NCI-H82 treated with DMSO at 0.1 percent for 48 hours (cell line): ENCODE data around the gene STUM.
A peak's percentile ranks its signal among the peaks of the same experiment; 100 is the strongest.

Experiments used
- DNase-seq: peaks from one replicate; lab custom pipeline; 2025; ENCODE audit not compliant: unreplicated experiment; lab: John Stamatoyannopoulos, UW

STUM gene

DNA sequence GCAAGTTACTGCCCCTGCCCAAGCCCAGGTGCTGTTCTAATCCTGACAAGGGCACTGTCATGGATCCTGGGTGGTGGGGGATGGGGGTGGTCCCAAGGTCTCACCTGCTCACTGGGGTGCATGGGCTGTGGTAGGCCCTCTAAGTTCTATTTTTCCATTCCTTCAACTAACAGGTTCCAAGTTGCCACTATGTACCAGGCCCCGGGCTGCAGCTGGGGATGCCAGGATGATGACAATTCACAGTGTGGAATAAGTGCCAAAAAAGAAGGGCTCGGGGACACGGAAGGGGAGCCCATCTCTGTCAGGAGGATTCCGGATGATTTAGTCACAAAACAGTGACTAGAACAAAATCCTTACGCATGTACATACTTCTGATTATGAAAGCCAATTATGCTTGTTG, 76.0 kb downstream of the STUM start:
- DNase-seq, result no peak

DNA sequence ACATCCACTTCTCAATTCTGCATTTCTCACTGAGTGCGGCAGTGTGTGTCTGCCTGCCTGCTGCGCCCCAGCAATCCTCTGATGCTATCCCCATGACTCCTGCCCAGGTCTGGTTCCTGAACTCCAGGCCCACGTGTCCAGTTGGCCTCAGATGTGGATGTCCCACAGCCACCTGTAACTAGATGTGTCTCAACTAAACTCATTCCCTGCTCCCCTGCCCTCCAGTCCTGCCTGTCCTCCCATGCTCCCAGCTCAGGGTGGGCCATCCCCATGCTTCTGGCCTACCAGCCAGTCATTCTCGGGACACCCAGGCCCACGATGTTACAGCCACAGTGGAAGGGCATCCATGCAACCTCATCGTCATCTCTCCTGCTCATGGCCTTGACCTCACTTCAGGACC, 76.8 kb downstream of the STUM start:
- DNase-seq, result no peak

DNA sequence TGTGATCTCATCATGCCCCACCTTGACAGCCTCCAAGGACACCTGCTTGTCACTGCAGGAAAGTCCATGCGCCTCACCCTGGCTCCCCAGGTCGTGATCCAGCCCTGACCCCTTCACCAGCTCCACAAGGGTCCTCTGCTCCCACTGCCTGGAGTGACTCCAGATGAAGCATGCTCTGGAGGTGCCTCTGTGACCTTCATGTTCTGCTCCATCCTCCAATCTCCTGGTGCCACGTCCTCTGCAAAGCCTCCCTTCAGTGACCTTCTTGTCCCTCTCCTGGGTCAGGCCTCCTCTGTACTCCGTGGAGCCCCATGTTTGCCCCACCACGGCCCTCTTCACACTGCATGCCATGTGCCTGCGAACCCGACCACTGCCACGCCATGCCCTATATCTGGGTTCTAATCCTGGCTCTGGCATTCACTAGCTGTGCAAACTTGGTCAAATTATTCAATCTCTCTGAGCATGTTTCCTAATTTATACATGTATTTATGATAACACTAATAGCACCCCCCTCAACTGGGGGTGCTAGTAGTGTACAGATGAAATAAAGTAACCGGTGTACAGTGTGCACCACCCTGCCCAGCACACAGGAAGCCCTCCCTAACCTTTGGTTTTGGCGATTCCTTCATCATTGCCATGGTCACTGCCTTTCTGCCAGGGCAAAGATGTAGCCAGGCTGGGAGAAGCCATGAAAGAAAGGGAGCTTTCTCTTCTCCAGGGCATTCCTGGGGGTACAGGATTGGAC, 77.4 kb downstream of the STUM start:
- DNase-seq, result no peak

DNA sequence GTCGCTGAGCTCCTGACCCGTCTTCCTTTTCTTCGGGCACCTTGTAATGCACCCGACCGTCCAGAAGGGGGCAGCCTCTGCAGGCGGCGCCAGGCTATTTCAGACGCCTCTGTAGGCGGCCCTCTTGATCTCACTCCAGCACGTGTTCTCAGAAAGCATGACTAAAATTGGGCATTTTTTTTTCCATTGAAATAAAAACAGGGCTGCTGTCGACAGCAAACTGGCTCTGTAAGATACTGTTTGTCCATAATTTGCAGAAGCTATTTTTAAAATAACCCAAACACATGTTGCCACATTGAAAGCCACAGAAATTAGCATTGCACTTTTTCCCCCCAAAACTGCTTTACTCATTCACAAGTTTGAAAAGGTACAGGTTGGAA, 78.0 kb downstream of the STUM start:
- DNase-seq, result peak; percentile 56

DNA sequence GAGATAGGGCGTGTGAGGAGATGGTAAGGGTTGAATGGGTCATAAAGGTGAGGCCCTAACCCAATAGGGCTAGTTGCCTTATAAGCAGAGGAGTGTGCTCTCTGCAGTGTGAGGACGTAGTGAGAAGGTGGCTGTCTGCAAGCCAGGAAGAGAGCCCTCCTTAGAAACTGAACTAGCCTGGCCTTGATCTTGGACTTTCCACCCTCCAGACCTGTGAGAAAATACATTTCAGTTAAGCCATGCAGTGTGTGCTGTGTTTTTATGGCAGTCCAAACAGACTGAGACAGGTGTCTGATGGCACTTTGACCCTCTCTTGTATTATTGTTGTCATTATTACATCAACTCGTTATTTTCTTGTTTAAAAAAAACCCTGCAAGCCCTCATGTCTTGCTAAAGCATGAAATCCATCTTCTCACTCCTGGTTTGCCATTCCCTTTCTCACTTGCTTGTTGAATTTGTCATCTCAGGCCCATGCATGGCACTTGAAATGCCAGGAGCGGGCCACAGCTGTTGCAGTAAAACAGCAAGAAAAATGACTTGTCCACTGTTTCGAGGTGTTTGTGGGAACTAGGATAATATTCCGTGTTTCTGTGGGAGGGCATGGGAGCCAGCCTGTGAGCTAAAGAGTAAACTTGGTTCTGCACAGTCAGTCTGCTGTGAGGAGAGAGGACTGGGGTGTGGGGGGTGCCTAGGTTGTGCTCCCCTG, 78.6 kb downstream of the STUM start:
- no peak for DNase-seq

DNA sequence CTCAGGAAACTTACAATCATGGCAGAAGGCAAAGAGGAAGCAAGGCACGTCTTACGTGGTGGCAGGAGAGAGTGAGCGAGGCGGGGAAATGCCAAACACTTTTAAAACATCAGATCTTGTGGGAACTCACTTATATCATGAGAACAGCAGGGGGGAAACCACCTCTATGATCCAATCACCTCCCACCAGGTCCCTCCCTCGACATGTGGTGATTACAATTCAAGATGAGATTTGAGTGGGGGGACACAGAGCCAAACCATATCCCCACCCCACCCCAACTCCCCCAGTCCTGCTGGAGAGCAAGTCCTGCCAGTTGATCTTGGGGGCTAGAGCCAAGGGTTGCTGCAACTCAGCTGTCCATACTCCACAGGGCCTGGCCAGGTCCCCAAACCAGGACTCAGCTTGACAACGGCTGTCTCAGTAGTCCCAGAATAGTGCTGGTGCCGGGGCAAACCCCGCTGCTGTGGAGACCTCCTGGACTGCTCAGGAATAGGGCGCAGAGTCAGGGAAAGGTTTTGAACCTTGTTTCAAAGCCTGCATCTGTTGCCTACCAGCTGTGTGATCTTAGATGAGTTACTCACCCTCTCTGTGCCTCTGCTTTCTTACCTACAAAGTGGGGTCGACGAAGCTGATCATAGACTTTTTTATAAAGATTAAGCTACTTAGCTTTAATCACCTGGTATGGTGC, 79.5 kb downstream of the STUM start:
- DNase-seq, result no peak

DNA sequence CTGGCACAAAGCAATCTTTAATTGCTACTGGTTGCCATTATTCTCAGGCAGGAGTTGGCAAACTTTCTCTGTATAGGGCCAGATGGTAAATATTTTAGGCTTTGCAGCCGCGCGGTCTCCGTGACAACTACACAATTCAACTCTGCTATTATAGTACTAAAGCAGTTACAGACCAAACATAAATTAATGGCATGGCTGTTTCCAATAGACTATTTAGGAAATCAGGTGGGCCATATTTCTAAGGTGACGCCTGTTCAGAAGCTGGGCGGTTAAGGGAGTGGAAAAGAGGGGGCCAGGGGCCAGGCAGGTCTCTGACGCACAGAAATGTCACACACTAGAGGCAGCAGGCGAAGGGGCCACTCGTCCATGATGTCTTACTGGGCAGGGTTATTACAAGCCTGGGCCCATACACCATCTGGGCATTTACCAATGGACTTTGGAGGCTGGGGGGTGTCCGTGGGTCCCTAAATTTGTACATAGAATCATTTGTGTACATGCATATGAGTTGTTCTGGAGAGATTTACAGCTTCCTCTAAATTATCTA, 80.1 kb downstream of the STUM start:
- no peak for DNase-seq

DNA sequence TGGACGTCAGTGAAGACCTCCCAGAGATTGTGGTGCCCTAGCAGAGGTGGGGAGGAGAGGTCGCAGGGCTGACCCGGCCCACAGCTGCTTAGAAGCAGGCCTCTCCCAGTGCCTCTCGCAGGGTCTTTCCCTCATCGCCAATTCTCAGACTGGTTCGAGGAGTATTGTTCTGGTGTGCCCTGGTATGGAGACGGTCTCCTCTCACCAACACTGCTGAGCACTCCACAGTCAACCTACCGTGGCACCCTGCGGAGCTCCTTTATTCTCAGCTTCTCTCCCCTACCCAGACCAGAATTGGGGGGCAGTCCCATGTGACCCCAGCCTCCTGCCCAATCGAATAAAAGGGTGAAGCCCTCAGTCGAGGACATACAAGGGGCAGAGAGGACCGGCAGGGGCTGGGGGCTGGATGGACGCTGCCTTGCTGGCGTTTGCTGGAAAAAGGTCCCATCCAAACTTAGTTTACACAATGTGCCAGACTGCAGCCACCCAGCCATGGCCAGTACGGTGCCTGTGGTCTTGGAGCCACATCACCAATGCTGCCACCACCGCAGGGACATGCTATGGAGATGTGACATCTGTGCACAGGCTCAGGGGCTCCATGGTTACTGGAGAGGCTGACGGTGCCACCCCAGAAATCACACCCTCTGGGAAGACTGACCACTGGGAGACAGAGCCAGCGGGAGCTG, 80.8 kb downstream of the STUM start:
- DNase-seq, result no peak

DNA sequence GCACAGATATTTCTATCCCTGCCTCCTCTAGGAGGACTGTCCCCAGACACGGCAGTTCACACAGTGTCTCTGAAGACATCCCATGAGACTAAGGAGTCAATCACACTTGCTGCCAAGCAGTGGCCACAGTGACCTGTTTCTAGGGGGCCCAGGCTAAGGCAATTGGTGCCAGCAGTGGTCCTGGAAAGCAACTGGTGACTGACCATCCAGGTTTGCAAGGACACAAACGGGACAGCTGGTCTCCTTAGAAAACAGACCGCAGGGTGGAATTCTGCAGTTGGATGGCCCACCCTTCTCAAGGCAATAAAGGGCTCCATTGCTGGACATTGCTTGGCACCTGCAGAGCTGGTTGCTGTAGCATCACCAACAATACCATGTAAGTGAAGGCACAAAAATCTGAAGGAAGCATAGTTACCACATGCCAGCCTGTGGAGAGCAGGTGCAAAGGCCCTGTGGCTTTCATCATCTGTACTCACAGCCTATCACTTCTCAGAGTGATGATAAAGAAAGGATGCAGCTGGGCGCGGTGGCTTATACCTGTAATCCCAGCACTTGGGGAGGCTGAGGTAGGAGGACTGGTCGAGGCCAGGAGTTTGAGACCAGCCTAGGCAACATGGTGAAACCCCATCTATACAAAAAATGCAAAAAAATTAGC, 81.5 kb downstream of the STUM start:
- DNase-seq, result no peak

DNA sequence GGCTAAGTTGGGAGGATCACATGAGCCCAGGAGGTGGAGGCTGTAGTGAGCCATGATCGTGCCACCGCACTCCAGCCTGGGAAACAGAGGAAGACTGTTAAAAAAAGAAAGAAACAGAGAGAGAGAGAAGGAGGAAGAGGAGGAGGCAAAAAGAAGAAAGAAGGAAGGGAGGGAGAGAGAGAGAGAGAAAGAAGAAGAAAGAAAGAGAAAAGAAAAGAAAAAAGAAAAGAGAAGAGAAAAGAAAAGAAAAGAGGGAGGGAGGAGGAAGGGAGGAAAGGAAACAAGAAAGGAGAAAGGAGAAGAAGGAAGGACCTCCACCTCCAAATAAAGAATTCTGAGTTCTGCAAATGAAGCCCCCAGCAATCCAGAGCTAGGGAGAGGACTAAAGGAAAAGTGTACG, 82.0 kb downstream of the STUM start:
- no peak for DNase-seq

DNA sequence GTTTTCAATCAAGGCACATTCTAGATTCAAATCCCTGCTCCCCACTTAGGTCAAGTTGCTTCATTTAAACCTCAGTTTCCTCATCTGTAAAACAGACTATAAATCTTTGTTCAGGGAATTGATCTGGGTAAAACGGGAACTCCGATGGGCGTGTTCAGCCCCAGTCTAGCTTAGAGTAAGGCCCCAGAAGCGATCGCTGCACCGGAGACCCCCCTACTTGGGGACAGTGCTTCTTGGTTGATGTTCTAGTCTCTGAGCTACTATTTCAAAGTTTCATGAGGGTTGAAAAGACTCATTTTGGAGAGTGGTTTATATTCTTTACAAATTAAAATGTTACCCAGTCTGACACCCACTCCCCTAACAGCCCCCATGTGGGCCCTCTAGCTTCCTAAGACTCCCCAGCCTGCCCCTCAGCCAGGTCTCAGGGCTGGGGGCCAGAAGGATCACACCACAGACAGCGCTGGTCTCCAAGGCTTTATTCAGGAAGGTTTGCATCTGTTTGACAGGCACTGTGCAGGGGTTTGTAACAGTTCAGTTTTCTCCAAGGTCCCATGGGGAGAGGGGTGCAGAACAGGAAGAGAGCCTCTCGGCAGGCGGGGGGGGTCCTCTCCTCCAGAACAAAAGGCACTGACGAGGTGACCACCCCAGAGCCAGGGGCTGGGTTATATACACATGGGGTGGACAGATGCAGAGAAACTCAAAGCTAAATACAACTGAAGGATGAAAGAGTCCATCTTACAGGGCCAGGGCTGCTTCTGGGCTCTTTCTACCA, 82.9 kb downstream of the STUM start:
- DNase-seq, result no peak

DNA sequence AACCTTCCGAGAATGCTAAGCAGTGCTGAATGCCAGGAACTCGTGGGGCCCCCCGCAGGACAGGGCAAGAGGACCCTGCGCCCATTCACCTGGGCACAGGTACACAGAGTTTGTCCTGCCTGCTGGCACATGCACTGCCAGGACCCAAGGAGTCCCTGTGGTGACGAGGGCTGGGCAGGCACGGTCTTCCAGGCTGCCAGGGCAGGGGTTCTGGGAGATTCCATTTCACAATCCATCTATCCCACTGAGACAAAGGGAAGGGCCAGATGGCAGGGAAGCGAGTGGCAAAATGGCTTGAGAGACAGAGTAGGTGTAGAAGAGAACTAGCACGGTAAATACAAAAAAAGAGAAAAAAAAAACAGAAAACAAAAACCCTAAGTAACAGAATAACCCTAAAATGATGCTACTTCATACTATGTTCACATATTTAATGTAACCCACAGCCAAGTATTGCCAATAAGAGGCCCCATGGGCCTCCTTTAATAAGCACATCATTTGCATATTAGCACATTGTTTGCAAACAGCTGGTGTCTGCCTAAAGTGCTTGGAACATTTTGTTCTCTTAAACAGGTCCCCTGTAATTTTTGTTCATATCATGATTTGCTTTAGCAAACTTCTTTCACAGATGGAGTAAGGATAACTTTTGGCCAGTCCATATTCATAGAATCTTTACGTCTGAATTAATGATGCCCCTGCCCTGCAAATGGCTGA, 83.8 kb downstream of the STUM start:
- DNase-seq, result no peak

DNA sequence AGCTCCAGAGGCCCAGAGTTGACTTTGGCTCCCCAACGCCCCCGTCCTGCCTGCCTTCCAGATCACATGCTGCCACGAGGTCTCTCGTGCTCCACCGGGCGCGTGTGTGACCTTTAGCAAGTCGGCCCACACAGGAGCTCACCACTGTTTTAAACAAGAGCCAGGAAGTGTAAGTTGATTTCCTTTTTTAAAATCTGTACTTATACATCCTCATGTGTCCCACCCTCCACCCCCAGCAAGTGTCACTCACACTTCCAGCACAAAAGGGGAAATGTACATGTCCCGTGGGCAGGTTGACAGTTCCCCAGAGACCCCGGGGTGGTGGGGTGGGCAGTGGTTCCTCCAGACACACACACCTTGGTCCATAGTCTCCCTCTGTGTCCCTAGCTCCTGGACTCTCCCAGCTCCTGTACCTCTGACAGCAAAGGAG, 84.4 kb downstream of the STUM start:
- no peak for DNase-seq

DNA sequence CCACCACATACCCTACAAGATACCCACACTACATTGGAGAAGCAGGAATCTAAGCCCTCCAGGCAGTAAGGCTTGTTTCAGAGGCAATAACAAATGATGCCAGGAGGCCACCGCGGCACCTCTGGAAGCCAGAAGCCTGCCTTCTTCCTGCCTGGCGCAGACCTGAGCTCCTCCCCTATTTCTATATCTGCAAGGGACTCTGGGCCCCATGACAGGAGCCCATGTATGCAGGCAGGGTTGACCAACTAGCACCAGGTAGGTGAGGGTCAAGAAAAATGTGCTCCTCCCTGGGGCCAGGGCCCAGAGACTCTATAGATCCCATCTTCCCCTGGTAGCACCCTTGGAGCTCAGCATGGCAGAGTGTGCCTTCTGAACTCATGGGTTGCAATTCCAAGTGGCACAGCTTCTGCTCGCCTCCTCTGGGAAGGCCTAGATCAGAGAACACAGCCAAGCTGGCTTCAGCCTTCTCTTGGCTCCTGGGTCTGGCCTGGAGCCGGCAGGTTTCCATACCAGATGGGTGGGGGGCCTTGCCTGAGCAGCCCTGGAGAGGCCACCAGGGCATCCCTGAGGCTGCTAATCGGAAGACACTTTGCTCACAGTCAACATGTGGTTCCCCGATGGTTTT, 85.1 kb downstream of the STUM start:
- no peak for DNase-seq

DNA sequence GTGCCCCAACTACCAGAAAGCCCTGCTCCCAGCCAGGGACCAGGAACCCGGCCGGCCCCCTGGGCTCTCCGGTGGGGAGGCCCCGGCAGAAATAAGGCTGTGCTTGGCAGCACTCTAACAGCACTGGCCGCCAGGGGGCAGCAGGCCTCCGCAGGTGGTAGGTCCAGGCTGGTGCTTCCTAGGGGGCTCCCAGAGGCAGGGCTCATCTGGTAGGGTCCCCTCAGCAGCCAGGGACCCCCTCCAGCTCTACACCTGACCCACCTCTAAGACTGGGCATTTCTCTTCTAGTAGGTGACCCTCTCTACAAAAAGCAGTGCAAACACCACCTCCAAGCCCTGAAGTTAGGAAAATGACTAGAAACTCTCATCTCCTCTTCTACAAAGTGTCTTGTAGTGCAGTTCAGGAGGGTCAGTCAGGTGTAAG, 85.6 kb downstream of the STUM start:
- peak; percentile 63 for DNase-seq

DNA sequence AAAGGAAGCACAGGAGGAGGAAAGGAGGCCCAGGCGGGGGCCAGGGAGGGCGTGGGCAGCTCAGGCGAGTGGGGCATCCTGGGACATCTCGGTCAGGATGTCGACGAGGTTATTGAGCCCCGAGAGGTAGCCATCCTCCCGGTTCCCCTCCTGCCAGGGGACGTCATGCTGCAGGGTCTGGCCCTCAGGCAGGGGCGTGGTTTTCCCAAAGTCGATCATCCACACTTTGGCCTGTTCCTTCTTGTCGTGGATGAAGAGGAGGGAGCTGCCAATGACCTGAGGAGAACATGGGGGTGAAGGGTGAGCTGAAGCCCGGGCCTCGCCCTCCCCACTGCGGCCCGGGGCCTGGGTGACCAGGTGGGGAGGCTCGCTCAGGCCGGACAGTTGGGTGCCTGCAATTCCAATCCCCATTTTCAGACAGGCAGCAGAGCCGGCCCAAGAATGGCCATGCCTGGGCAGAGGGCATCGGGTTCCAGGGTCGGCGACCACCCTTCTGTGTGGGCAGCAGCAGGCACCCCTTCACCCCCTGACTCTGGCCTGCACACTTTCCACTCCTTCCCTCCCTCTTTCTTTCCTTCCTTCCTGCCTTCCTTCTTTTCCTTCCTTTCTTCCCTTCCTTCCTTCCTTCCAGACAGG, 86.2 kb downstream of the STUM start:
- DNase-seq, result no peak

DNA sequence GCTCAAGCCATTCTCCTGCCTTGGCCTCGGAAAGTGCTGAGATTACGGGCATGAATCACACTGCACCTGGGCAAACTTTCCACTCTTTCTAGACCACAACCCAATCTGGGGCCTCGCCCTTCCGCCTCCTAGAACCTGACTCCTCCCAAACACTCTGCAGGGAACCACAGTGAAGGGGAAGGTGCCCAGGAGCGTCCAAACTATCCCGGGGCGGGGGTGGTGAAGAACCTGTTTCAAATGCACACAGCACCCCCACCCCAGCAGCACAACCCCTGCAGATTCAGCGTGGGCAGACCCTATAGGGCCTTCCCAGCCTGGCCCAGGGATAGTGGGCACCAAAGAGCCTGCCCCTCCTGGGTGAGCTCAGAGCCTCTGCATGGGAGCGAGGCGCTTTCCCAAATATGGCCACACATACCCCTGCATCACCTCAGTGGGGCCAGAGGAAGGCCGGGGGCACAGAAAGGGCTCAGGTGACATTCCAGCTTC, 86.9 kb downstream of the STUM start:
- no peak for DNase-seq

DNA sequence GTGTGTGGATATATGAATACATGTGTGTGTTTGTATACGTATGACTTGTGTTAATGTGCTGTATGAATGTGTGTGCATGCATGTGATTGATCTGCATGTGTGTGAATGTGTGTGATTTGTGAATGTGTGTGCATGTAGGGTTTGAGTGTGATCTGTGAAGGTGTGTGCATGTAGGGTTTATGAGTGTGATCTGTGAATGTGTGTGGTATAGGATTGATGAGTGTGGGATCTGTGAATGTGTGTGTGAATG, 88.2 kb downstream of the STUM start:
- DNase-seq, result no peak
